RWPE2 (cell line): ENCODE measurements around the gene CELA3B.
A peak's percentile ranks its signal among the peaks of the same experiment; 100 is the strongest.
"Not testable (repeated sequence)": the region's sequence is repeated elsewhere in the genome, so short reads cannot be mapped to it uniquely, and the experiment has no call there.

Source experiments
- ATAC-seq: fragments of 200-7000 bp; cut with Tn5 transposase; 3 replicates; pipeline ENCODE4 v1.9.1; 2021; ENCODE audit warnings: low read depth
- DNase-seq: peaks from one replicate; pipeline ENCODE4 v3.0.0-alpha.2; 2020; ENCODE audit warnings: low spot score
- H3K27ac ChIP-seq: fragments of 450-650 bp; 2 replicates; pipeline ENCODE4 v1.5.1; 2017; ENCODE audit warnings: mild to moderate bottlenecking; ENCODE audit not compliant: poor library complexity, severe bottlenecking
- H3K27me3 ChIP-seq: fragments of 250-450 bp; sonication (Bioruptor Pico); 2 replicates; pipeline ENCODE4 v1.5.1; 2021; ENCODE audit warnings: mild to moderate bottlenecking, moderate library complexity; ENCODE audit not compliant: insufficient read depth, poor library complexity, severe bottlenecking
- H3K36me3 ChIP-seq: fragments of 250-450 bp; sonication (Bioruptor Pico); 2 replicates; pipeline ENCODE4 v1.5.1; 2020; ENCODE audit warnings: low read depth, mild to moderate bottlenecking, moderate library complexity
- H3K4me1 ChIP-seq: fragments of 250-450 bp; sonication (Bioruptor Pico); 2 replicates; pipeline ENCODE4 v1.5.1; 2021; ENCODE audit warnings: mild to moderate bottlenecking, moderate library complexity; ENCODE audit not compliant: insufficient read depth, poor library complexity, severe bottlenecking
- H3K4me3 ChIP-seq: fragments of 250-450 bp; sonication (Bioruptor Pico); 2 replicates; pipeline ENCODE4 v1.5.1; 2021; ENCODE audit warnings: mild to moderate bottlenecking, moderate library complexity; ENCODE audit not compliant: severe bottlenecking
- H3K9me3 ChIP-seq: fragments of 250-450 bp; sonication (Bioruptor Pico); 2 replicates; pipeline ENCODE4 v1.5.1; 2021; ENCODE audit warnings: mild to moderate bottlenecking, moderate library complexity; ENCODE audit not compliant: severe bottlenecking

The CELA3B gene

GRCh38 chr1:21981253-21981652 lies 4.4 kb downstream of the CELA3B start:
- not testable (repeated sequence) for DNase-seq, H3K9me3 ChIP-seq, H3K27ac ChIP-seq, H3K36me3 ChIP-seq, H3K4me1 ChIP-seq, ATAC-seq, H3K27me3 ChIP-seq, H3K4me3 ChIP-seq

GRCh38 chr1:21982122-21982521 lies 5.3 kb downstream of the CELA3B start:
- not testable (repeated sequence) for H3K4me3 ChIP-seq, H3K27me3 ChIP-seq, H3K9me3 ChIP-seq, H3K4me1 ChIP-seq, DNase-seq, H3K27ac ChIP-seq, H3K36me3 ChIP-seq
- peak; percentile 46; the same call in 1 of the 3 replicates for ATAC-seq

DNA sequence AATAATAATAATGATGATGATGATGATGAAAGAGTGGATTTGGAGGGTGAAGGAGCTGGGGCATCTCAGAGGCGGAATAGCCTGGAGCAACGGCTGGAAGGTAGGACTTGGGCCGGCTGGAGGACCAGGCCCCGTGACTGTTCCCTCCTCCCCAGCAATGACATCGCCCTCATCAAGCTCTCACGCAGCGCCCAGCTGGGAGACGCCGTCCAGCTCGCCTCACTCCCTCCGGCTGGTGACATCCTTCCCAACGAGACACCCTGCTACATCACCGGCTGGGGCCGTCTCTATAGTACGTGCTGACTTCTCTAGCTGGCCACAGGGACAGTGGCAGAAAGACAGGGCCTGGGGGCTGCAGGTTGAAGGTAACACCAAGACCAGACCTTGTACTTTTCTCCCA lies 6.7 kb downstream of the CELA3B start:
- H3K36me3 ChIP-seq, DNase-seq, ATAC-seq, H3K27ac ChIP-seq, H3K4me1 ChIP-seq, H3K9me3 ChIP-seq, H3K4me3 ChIP-seq, H3K27me3 ChIP-seq: not testable (repeated sequence)

- not testable (repeated sequence) for DNase-seq, H3K27ac ChIP-seq, H3K36me3 ChIP-seq, H3K9me3 ChIP-seq, H3K27me3 ChIP-seq, H3K4me3 ChIP-seq, H3K4me1 ChIP-seq, ATAC-seq
Measured at GRCh38 chr1:21985893-21986292, 9.1 kb downstream of the CELA3B start.

- not testable (repeated sequence) for ATAC-seq
Measured at GRCh38 chr1:21986386-21986785, 9.6 kb downstream of the CELA3B start.

DNA sequence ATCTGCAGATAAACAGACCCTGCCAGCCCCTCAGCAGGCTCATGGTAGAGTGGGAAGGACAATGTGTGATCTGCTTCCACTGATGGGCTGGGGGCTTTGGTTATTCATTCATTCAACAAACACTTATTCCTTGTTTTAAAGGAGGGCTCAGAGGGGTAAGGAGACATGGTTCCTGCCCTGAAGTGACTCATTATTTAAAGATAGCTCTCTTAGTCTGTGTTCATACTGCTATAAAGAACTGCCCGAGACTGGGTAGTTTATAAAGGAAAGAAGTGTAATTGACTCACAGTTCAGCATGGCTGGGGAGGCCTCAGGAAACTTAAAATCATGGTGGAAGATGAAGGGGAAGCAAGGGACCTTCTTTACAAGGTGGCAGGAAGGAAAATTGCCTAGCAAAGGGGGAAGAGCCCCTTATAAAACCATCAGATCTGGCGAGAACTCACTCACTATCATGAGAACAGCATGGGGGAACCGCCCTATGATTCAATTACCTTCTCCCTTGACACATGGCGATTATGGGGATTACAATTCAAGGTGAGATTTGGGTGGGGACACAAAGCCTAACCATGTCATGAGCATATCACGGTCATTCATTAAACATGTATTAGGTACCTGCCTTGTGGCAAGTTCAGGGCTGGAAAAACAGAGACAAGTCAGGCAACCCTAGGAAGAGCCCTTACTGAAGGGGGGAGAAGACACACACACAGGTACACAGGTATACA lies 13.0 kb downstream of the CELA3B start:
- not testable (repeated sequence) for H3K4me1 ChIP-seq, H3K9me3 ChIP-seq, ATAC-seq, H3K27ac ChIP-seq, DNase-seq, H3K36me3 ChIP-seq, H3K27me3 ChIP-seq, H3K4me3 ChIP-seq

More at GRCh38 chr1:21986386-21986785, 9.6 kb downstream of the CELA3B start:
- not testable (repeated sequence) for H3K4me1 ChIP-seq, H3K4me3 ChIP-seq, DNase-seq, H3K27me3 ChIP-seq, H3K9me3 ChIP-seq, H3K27ac ChIP-seq, H3K36me3 ChIP-seq

- not testable (repeated sequence) for H3K4me1 ChIP-seq, H3K4me3 ChIP-seq, H3K36me3 ChIP-seq, H3K9me3 ChIP-seq, ATAC-seq, DNase-seq, H3K27ac ChIP-seq, H3K27me3 ChIP-seq
Measured at GRCh38 chr1:21992186-21992585, 15.4 kb downstream of the CELA3B start.

DNA sequence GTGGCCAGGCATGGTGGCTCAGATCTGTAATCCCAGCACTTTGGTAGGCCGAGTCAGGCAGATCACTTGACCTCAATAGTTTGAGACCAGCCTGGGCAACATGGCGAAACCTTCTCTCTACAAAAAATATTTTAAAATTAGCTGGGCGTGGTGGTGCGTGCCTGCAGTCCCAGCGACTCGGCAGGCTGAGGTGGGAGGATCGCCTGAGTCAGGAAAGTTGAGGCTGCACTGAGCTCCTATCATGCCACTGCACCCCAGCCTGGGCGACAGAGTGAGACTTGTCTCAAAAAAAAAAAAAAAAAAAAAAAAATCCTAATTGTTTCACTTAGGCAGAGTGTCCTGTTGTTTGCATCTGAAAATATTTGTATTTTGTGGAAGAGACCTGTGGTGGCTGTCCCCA lies 17.9 kb downstream of the CELA3B start:
- H3K4me1 ChIP-seq, ATAC-seq, H3K36me3 ChIP-seq, H3K27me3 ChIP-seq, DNase-seq, H3K9me3 ChIP-seq, H3K27ac ChIP-seq, H3K4me3 ChIP-seq: not testable (repeated sequence)

GRCh38 chr1:21996663-21996970 lies 19.8 kb downstream of the CELA3B start:
- not testable (repeated sequence) for H3K4me1 ChIP-seq, H3K27me3 ChIP-seq, H3K27ac ChIP-seq, H3K36me3 ChIP-seq, H3K4me3 ChIP-seq, H3K9me3 ChIP-seq, ATAC-seq, DNase-seq

GRCh38 chr1:21997891-21998623 lies 21.2 kb downstream of the CELA3B start:
- not testable (repeated sequence) for DNase-seq, H3K4me3 ChIP-seq, H3K9me3 ChIP-seq, H3K4me1 ChIP-seq, H3K36me3 ChIP-seq, ATAC-seq, H3K27ac ChIP-seq, H3K27me3 ChIP-seq

DNA sequence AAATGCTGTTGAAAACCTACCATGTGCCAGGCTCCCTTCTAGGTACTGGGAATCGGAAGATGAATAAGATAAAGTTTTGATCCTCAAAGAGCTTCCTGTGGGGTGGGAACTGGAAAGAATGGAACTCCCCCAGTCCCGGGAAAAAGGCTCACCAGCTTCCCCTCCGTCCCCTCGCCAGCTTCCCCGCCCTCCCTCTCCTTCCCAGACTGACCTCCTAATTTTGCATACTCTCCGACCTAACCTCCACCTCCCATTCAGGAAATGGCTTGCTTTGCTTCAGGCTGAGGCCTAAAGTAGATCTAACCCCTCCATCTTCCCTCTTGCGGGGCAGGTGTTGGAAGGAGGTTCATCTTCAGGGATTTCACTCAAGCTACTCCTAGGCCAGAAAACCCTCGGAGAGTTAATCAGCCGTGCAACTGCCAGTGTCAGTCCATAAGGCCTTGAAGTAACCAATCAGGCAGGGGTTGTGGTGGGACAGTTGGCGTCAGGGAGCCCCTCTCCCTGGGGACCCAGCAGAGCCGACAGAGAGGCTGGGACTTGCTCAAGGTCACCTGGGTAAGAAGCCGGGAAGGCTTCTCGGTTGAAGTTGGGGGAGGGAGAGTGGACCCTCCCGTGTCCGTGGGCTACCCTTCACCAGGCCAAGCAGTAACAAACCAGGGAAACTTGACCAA lies 21.9 kb downstream of the CELA3B start:
- not testable (repeated sequence) for H3K9me3 ChIP-seq, DNase-seq, ATAC-seq, H3K36me3 ChIP-seq, H3K27ac ChIP-seq, H3K4me1 ChIP-seq, H3K4me3 ChIP-seq, H3K27me3 ChIP-seq
